C4-2B (cell line): ENCODE measurements around the gene SHE.

Source experiments
- CTCF ChIP-seq: fragments of 450-650 bp; conservative IDR thresholded peaks from 2 replicates; pipeline ENCODE4 v1.5.1; 2017; ENCODE audit warnings: mild to moderate bottlenecking
- ZFX ChIP-seq: fragments of 450-650 bp; IDR thresholded peaks from 2 replicates; pipeline ENCODE4 v1.6.1; 2017

- TF ChIP-seq CTCF, result no peak
- TF ChIP-seq ZFX, result no peak
These were observed 49.3 kb upstream of the SHE start for GRCh38 chr1:154551474-154551873.
